Measurements from ENCODE around the gene B4GALT2.

- TF ChIP-seq POLR2A (IDR thresholded peaks at IDR 0.05) (no peak), CTCF (IDR thresholded peaks at IDR 0.05) (no peak)
Measured at GRCh38 chr1:44034976-44035716, 56.1 kb downstream of the B4GALT2 start.
